Activated CD4-positive, alpha-beta memory T cell treated with anti-CD3 and anti-CD28 coated beads, Interleukin-2, amount 10 ng/mL, durations not matched to agents 7 days and 5 days (primary cell): Measurements from ENCODE around the gene TACSTD2. TPM values are rescaled to one million over a fixed set of nuclear protein-coding genes. Genes with fewer than 3 reads are reported as not detected.
"Not testable (repeated sequence)": the region's sequence is repeated elsewhere in the genome, so short reads cannot be mapped to it uniquely, and the experiment has no call there.

ENCODE experiments used
- CTCF ChIA-PET: fragments of 350-600 bp; sonication (Branson Sonifier 250); formaldehyde crosslinking; loops from one replicate; lab custom pipeline; 2021; ENCODE audit warnings: antibody characterized with exemption, inconsistent platforms; lab: Charles Lee
- POLR2A ChIA-PET: fragments of 350-600 bp; sonication (Branson Sonifier 250); formaldehyde crosslinking; loops from one replicate; lab custom pipeline; 2021; ENCODE audit warnings: antibody characterized with exemption; lab: Charles Lee
- DNase-seq: peaks from one replicate; pipeline ENCODE4 v3.0.0-alpha.2; 2020
- H3K27ac Mint-ChIP-seq: one replicate; pipeline ENCODE4 v1.8.0; 2021; ENCODE audit warnings: mild to moderate bottlenecking, mixed read lengths
- H3K27me3 Mint-ChIP-seq: one replicate; pipeline ENCODE4 v1.8.0; 2021; ENCODE audit warnings: mixed read lengths
- H3K36me3 Mint-ChIP-seq: one replicate; pipeline ENCODE4 v1.8.0; 2021; ENCODE audit warnings: low read depth, mixed read lengths
- H3K4me1 Mint-ChIP-seq: one replicate; pipeline ENCODE4 v1.8.0; 2021; ENCODE audit warnings: mixed read lengths
- H3K4me3 Mint-ChIP-seq: one replicate; pipeline ENCODE4 v1.8.0; 2021; ENCODE audit warnings: mild to moderate bottlenecking, mixed read lengths
- H3K9me3 Mint-ChIP-seq: one replicate; pipeline ENCODE4 v1.8.0; 2021; ENCODE audit warnings: mixed read lengths
- total RNA-seq, 2 experiments: library from RNA; stranded (reverse); gene quantifications; one replicate each; pipeline ENCODE4 v1.2.3, GENCODE V29; 2021

The TACSTD2 gene
- total RNA-seq, 2 experiments from 2014 or later, result not detected

- CTCF ChIA-PET, result interaction anchor here (0.6 to 4.2 kb wide), 12 partner anchors 8 to 1370 kb away, joined by 3 to 51 read pairs (median 4); no protein-coding TSS in a partner anchor
- H3K4me1 Mint-ChIP-seq, result peaks cover 19% of the 10 kb centered on the region
- POLR2A ChIA-PET, result interaction anchor here (0.6 to 2.5 kb wide), 14 partner anchors 9 to 1715 kb away, joined by 3 to 23 read pairs (median 3); partner anchors contain the start of gene MYSM1
- peaks cover 17% of the 10 kb centered on the region for H3K27me3 Mint-ChIP-seq
- peak within 1 kb of the TSS; percentile 90 for H3K4me3 Mint-ChIP-seq
- peak within 1 kb of the TSS; percentile 92 for H3K27ac Mint-ChIP-seq
- DNase-seq, result peak; percentile 98
- no peaks in the 10 kb centered on the region for H3K36me3 Mint-ChIP-seq
- H3K9me3 Mint-ChIP-seq, result no peaks in the 10 kb centered on the region
Measured at GRCh38 chr1:58546520-58547308, 30.3 kb downstream of the TACSTD2 start, which contains the start of gene OMA1. Gene OMA1, minus strand, starts transcription at chr1:58546726. Its CDS starts 7,432 bp downstream, at chr1:58539294.

- Mint-ChIP-seq H3K27ac (peak overlapping the region; percentile 92), H3K4me1 (peaks cover 19% of the 10 kb centered on the region), H3K9me3 (no peaks in the 10 kb centered on the region), H3K4me3 (peak overlapping the region; percentile 90), H3K27me3 (peaks cover 17% of the 10 kb centered on the region), H3K36me3 (no peaks in the 10 kb centered on the region)
- DNase-seq, result peak; percentile 84
- ChIA-PET CTCF (interaction anchor here (0.6 to 4.2 kb wide), 13 partner anchors 7 to 1369 kb away, joined by 3 to 51 read pairs (median 4); no protein-coding TSS in a partner anchor), POLR2A (interaction anchor here (1.0 to 2.5 kb wide), 6 partner anchors 8 to 154 kb away, joined by 3 to 23 read pairs (median 3); partner anchors contain the start of gene MYSM1)
Measured at GRCh38 chr1:58545591-58546519, 31.2 kb downstream of the TACSTD2 start.

- no peak for DNase-seq
- ChIA-PET CTCF (interaction anchor here (1.2 to 2.8 kb wide), 3 partner anchors 16 to 1216 kb away, joined by 3 to 16 read pairs (median 5); no protein-coding TSS in a partner anchor), POLR2A (no interaction called here)
- peaks cover 19% of the 10 kb centered on the region for H3K4me1 Mint-ChIP-seq
- no peaks in the 10 kb centered on the region for H3K27me3 Mint-ChIP-seq
- H3K27ac Mint-ChIP-seq, result no peak overlapping the region
- H3K9me3 Mint-ChIP-seq, result no peaks in the 10 kb centered on the region
- no peaks in the 10 kb centered on the region for H3K36me3 Mint-ChIP-seq
- H3K4me3 Mint-ChIP-seq, result no peak overlapping the region
Measured at GRCh38 chr1:58543260-58543659, 33.8 kb downstream of the TACSTD2 start.

- no peaks in the 10 kb centered on the region for H3K9me3 Mint-ChIP-seq
- no peak overlapping the region for H3K27ac Mint-ChIP-seq
- peaks cover 2% of the 10 kb centered on the region for H3K4me1 Mint-ChIP-seq
- peaks cover 3% of the 10 kb centered on the region for H3K36me3 Mint-ChIP-seq
- no peak overlapping the region for H3K4me3 Mint-ChIP-seq
- DNase-seq, result no peak
- H3K27me3 Mint-ChIP-seq, result no peaks in the 10 kb centered on the region
- ChIA-PET CTCF (interaction anchor here (0.9 to 1.3 kb wide), 3 partner anchors 23 to 114 kb away, joined by 3 to 4 read pairs (median 4); no protein-coding TSS in a partner anchor), POLR2A (no interaction called here)
Measured at GRCh38 chr1:58539553-58539952, 37.5 kb downstream of the TACSTD2 start.

GRCh38 chr1:58538821-58539220 lies 38.2 kb downstream of the TACSTD2 start:
- H3K27me3 Mint-ChIP-seq, result no peaks in the 10 kb centered on the region
- peaks cover 2% of the 10 kb centered on the region for H3K4me1 Mint-ChIP-seq
- no peak overlapping the region for H3K4me3 Mint-ChIP-seq
- ChIA-PET POLR2A (no interaction called here), CTCF (interaction anchor here (1.0 to 1.2 kb wide), 3 partner anchors 8 to 114 kb away, joined by 3 to 5 read pairs (median 4); partner anchors contain the start of gene OMA1)
- no peaks in the 10 kb centered on the region for H3K9me3 Mint-ChIP-seq
- DNase-seq, result no peak
- peaks cover 3% of the 10 kb centered on the region for H3K36me3 Mint-ChIP-seq
- no peak overlapping the region for H3K27ac Mint-ChIP-seq

GRCh38 chr1:58531842-58532241 lies 45.2 kb downstream of the TACSTD2 start:
- H3K4me1 Mint-ChIP-seq, CTCF ChIA-PET: not testable (repeated sequence)

GRCh38 chr1:58529284-58529683 lies 47.8 kb downstream of the TACSTD2 start:
- H3K27me3 Mint-ChIP-seq, result no peaks in the 10 kb centered on the region
- no peak overlapping the region for H3K4me3 Mint-ChIP-seq
- CTCF ChIA-PET, result no interaction called here
- POLR2A ChIA-PET, result no interaction called here
- no peak for DNase-seq
- H3K27ac Mint-ChIP-seq, result no peak overlapping the region
- H3K9me3 Mint-ChIP-seq, result no peaks in the 10 kb centered on the region
- peaks cover 4% of the 10 kb centered on the region for H3K36me3 Mint-ChIP-seq
- peaks cover 16% of the 10 kb centered on the region for H3K4me1 Mint-ChIP-seq

More at GRCh38 chr1:58531842-58532241, 45.2 kb downstream of the TACSTD2 start:
- H3K27me3 Mint-ChIP-seq, H3K36me3 Mint-ChIP-seq, DNase-seq, H3K9me3 Mint-ChIP-seq, H3K27ac Mint-ChIP-seq, H3K4me3 Mint-ChIP-seq, POLR2A ChIA-PET: not testable (repeated sequence)

GRCh38 chr1:58528518-58528917 lies 48.5 kb downstream of the TACSTD2 start:
- no peak for DNase-seq
- Mint-ChIP-seq H3K4me1 (peaks cover 20% of the 10 kb centered on the region), H3K9me3 (no peaks in the 10 kb centered on the region), H3K27me3 (no peaks in the 10 kb centered on the region), H3K27ac (no peak overlapping the region), H3K36me3 (peaks cover 8% of the 10 kb centered on the region), H3K4me3 (no peak overlapping the region)
- CTCF ChIA-PET, result interaction anchor here (1.3 kb wide), 1 partner anchor 8 kb away, joined by 3 read pairs; no protein-coding TSS in a partner anchor
- POLR2A ChIA-PET, result interaction anchor here (0.9 kb wide), 1 partner anchor 19 kb away, joined by 3 read pairs; no protein-coding TSS in a partner anchor

Other genes starting within 250 kb of the TACSTD2 start
- gene OMA1, start 30.5 kb downstream of the TACSTD2 start, total RNA-seq, result 10 to 100 TPM; 21.9 to 23.1 TPM
- gene MYSM1, start 122.8 kb upstream of the TACSTD2 start, total RNA-seq, result 10 to 100 TPM; 45.2 to 50.5 TPM
- 10 to 100 TPM; 31.1 to 32.3 TPM for gene JUN, start 206.8 kb upstream of the TACSTD2 start, total RNA-seq